ENCODE results near the gene KCNK1. TPM values are rescaled to one million over a fixed set of nuclear protein-coding genes. Genes with fewer than 3 reads are reported as not detected.

The KCNK1 gene
- total and polyA plus RNA-seq, 3 experiments from 2014 or later: 1.1 to 1.4 TPM; not detected in 1

DNA sequence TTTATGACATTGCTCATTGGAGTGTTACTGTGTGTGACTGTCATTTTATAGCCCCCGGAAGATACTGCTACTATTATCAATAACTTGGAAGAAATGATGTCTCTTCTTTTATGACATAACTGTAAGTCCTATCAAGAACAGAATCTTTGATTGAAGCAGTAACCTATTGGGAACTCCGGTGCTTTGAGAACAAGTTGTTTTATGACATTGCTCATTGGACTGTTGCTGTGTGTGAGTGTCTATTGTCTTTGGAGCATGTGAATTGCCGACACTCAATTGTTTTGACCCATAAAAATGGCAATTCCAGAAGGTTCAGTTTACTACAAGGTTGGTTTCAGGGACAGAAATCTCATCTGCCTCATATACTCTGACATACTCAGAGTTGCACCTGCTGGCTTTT is 8.0 kb downstream of the KCNK1 start:
- Histone ChIP-seq H3K4me3 (ENCODE audit: low read length) (no peak overlapping the region), H3K9me3 (ENCODE audit: low read length) (no peaks in the 10 kb centered on the region), H3K27me3 (ENCODE audit: insufficient read depth, low read length, poor library complexity, severe bottlenecking) (no peaks in the 10 kb centered on the region), H3K36me3 (ENCODE audit: insufficient read depth, low read length) (no peaks in the 10 kb centered on the region), H3K4me1 (ENCODE audit: insufficient read depth, low read length) (no peaks in the 10 kb centered on the region), H3K27ac (ENCODE audit: low read depth, low read length) (no peak overlapping the region)
- no peak for DNase-seq
- no peak overlapping the region for H3K27ac Mint-ChIP-seq
- H3K27me3 Mint-ChIP-seq: peaks cover 0 to 45% of the 10 kb centered on the region in 2 donors
- no peaks in the 10 kb centered on the region for H3K9me3 Mint-ChIP-seq
- CTCF ChIA-PET: no interaction called here
- no peak overlapping the region for H3K4me3 Mint-ChIP-seq
- H3K4me1 Mint-ChIP-seq: no peaks in the 10 kb centered on the region
- POLR2A ChIA-PET: no interaction called here
- no peaks in the 10 kb centered on the region for H3K36me3 Mint-ChIP-seq

DNA sequence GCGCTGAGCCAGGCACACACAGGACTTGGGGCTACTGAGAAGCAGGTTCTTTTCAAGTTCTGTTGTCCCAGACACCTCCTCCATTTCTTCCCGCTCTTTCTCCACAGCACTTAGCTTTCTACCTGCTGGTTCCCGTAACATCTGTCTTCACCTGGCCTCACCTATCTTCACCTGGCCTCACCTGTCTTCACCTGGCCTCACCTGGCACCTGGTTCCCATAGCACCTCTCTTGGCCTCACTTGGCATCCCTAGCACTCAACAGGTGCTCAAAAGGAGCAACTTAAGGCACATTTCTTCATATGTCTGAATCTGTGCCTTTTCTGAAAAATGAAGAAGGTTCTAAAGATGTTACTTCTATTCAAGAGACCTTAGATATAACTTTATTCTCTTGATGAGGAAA is 10.4 kb downstream of the KCNK1 start:
- H3K27me3 ChIP-seq (ENCODE audit: insufficient read depth, low read length, poor library complexity, severe bottlenecking): no peaks in the 10 kb centered on the region
- H3K4me3 ChIP-seq (ENCODE audit: low read length): no peak overlapping the region
- ChIA-PET POLR2A (no interaction called here), CTCF (no interaction called here)
- H3K36me3 Mint-ChIP-seq: no peaks in the 10 kb centered on the region
- no peak for DNase-seq
- H3K9me3 ChIP-seq (ENCODE audit: low read length): no peaks in the 10 kb centered on the region
- H3K4me1 Mint-ChIP-seq: no peaks in the 10 kb centered on the region
- H3K9me3 Mint-ChIP-seq: no peaks in the 10 kb centered on the region
- no peaks in the 10 kb centered on the region for H3K36me3 ChIP-seq (ENCODE audit: insufficient read depth, low read length)
- no peak overlapping the region for H3K27ac Mint-ChIP-seq
- H3K27ac ChIP-seq (ENCODE audit: low read depth, low read length): no peak overlapping the region
- no peak overlapping the region for H3K4me3 Mint-ChIP-seq
- H3K4me1 ChIP-seq (ENCODE audit: insufficient read depth, low read length): no peaks in the 10 kb centered on the region
- peaks cover 0 to 30% of the 10 kb centered on the region in 2 donors for H3K27me3 Mint-ChIP-seq

GRCh38 chr1:233625087-233625486 is 11.2 kb downstream of the KCNK1 start:
- no peak overlapping the region for H3K4me3 Mint-ChIP-seq
- peaks cover 0 to 27% of the 10 kb centered on the region in 2 donors for H3K27me3 Mint-ChIP-seq
- POLR2A ChIA-PET: no interaction called here
- H3K4me1 Mint-ChIP-seq: no peaks in the 10 kb centered on the region
- no peaks in the 10 kb centered on the region for H3K9me3 Mint-ChIP-seq
- no peak overlapping the region for H3K27ac ChIP-seq (ENCODE audit: low read depth, low read length)
- no peaks in the 10 kb centered on the region for H3K4me1 ChIP-seq (ENCODE audit: insufficient read depth, low read length)
- H3K36me3 ChIP-seq (ENCODE audit: insufficient read depth, low read length): no peaks in the 10 kb centered on the region
- no peaks in the 10 kb centered on the region for H3K36me3 Mint-ChIP-seq
- no peak for DNase-seq
- no peaks in the 10 kb centered on the region for H3K9me3 ChIP-seq (ENCODE audit: low read length)
- no peak overlapping the region for H3K4me3 ChIP-seq (ENCODE audit: low read length)
- H3K27ac Mint-ChIP-seq: no peak overlapping the region
- no peaks in the 10 kb centered on the region for H3K27me3 ChIP-seq (ENCODE audit: insufficient read depth, low read length, poor library complexity, severe bottlenecking)
- CTCF ChIA-PET: no interaction called here

DNA sequence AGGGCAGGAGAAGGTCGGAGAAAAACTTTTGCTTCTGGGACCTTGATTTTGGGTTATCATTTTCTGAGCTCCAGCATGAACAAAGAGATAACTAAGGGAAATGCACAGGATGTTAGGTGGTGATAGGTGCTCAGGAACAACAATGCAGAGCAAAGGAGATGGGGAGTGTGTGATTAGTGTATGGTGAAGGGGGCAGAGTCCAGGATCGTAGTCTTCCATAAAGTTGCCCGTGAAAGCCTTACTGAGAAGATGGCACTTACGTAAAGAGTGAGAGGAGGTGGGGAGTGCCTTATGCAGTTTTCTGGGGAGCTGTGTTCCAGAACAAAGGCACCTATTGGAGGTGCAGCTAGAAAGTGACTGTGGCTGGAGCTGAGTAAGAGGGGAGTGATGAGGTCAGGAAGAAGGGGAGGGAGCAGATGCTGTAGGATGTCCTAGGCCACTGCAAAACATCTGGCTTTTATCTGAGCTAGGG is 11.6 kb downstream of the KCNK1 start:
- H3K27ac ChIP-seq (ENCODE audit: low read depth, low read length): no peak overlapping the region
- no peaks in the 10 kb centered on the region for H3K27me3 ChIP-seq (ENCODE audit: insufficient read depth, low read length, poor library complexity, severe bottlenecking)
- Mint-ChIP-seq H3K9me3 (no peaks in the 10 kb centered on the region), H3K4me1 (no peaks in the 10 kb centered on the region), H3K36me3 (no peaks in the 10 kb centered on the region), H3K4me3 (no peak overlapping the region), H3K27ac (no peak overlapping the region), H3K27me3 (peaks cover 0 to 27% of the 10 kb centered on the region in 2 donors)
- H3K36me3 ChIP-seq (ENCODE audit: insufficient read depth, low read length): no peaks in the 10 kb centered on the region
- ChIA-PET POLR2A (no interaction called here), CTCF (no interaction called here)
- no peaks in the 10 kb centered on the region for H3K4me1 ChIP-seq (ENCODE audit: insufficient read depth, low read length)
- no peak overlapping the region for H3K4me3 ChIP-seq (ENCODE audit: low read length)
- no peak for DNase-seq
- no peaks in the 10 kb centered on the region for H3K9me3 ChIP-seq (ENCODE audit: low read length)

DNA sequence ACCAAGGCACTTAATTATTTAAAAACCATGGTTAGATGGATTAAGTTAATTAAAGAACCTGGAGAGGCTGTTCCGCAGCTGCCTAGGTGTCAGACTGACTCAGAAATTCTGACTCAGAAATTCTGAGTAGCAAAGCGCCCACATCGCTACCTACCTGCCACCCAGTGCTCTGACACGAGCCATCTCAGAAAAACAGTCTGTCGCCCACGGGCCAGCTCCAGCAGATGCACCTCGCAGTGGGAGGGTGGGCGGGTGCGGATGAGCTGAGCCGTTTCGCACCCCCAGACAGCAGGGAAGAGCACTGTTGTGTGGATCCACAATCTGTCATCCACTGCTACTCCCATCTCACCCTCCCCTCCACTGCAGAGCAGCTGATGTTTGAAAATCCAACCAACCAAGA is 13.5 kb downstream of the KCNK1 start:
- no peaks in the 10 kb centered on the region for H3K36me3 ChIP-seq (ENCODE audit: insufficient read depth, low read length)
- no peak overlapping the region for H3K4me3 ChIP-seq (ENCODE audit: low read length)
- DNase-seq: no peak
- Mint-ChIP-seq H3K4me1 (no peaks in the 10 kb centered on the region), H3K36me3 (no peaks in the 10 kb centered on the region), H3K9me3 (no peaks in the 10 kb centered on the region), H3K27ac (no peak overlapping the region), H3K4me3 (no peak overlapping the region), H3K27me3 (peaks cover 0 to 12% of the 10 kb centered on the region in 2 donors)
- no peaks in the 10 kb centered on the region for H3K9me3 ChIP-seq (ENCODE audit: low read length)
- no peak overlapping the region for H3K27ac ChIP-seq (ENCODE audit: low read depth, low read length)
- ChIA-PET POLR2A (no interaction called here), CTCF (no interaction called here)
- H3K4me1 ChIP-seq (ENCODE audit: insufficient read depth, low read length): no peaks in the 10 kb centered on the region
- no peaks in the 10 kb centered on the region for H3K27me3 ChIP-seq (ENCODE audit: insufficient read depth, low read length, poor library complexity, severe bottlenecking)

GRCh38 chr1:233627823-233628222 is 13.9 kb downstream of the KCNK1 start:
- POLR2A ChIA-PET: no interaction called here
- no peak overlapping the region for H3K27ac Mint-ChIP-seq
- no peak overlapping the region for H3K4me3 Mint-ChIP-seq
- H3K4me3 ChIP-seq (ENCODE audit: low read length): no peak overlapping the region
- no peaks in the 10 kb centered on the region for H3K36me3 Mint-ChIP-seq
- DNase-seq: no peak
- H3K27me3 ChIP-seq (ENCODE audit: insufficient read depth, low read length, poor library complexity, severe bottlenecking): no peaks in the 10 kb centered on the region
- no peaks in the 10 kb centered on the region for H3K4me1 ChIP-seq (ENCODE audit: insufficient read depth, low read length)
- peaks cover 0 to 7% of the 10 kb centered on the region in 2 donors for H3K27me3 Mint-ChIP-seq
- H3K27ac ChIP-seq (ENCODE audit: low read depth, low read length): no peak overlapping the region
- no peaks in the 10 kb centered on the region for H3K4me1 Mint-ChIP-seq
- no peaks in the 10 kb centered on the region for H3K9me3 Mint-ChIP-seq
- CTCF ChIA-PET: no interaction called here
- no peaks in the 10 kb centered on the region for H3K9me3 ChIP-seq (ENCODE audit: low read length)
- no peaks in the 10 kb centered on the region for H3K36me3 ChIP-seq (ENCODE audit: insufficient read depth, low read length)

DNA sequence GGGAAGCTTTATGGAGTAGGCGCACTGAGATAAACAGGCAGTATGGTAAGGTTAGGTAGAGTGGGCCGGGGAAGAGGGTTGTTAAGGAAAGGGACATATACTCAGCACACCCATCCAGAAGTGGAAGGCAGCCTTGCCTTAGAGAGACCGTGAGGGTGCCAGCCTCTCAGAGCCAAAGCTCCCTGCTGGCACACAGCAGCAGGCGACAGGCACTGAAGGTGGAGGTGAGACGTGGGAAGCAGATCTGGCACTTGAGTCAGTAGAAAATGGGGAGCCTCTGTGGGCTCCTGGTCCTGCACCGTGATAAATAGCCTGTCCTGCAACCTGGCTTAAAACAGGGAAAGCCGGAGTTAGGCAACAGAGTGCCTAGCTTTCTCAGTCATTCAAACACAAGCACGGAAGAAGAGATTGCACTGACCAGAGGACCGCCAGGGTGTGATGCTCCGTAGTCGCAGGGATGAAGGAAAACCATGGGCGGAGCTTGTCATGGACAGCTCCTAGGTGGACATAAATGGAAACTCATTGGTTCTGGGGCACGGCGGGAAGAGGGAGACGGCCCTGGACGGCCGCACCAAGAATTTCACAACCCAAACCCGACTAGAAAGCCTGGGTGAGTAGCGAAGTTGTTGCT is 15.5 kb downstream of the KCNK1 start:
- H3K4me3 ChIP-seq (ENCODE audit: low read length): no peak overlapping the region
- ChIA-PET POLR2A (no interaction called here), CTCF (no interaction called here)
- no peaks in the 10 kb centered on the region for H3K27me3 ChIP-seq (ENCODE audit: insufficient read depth, low read length, poor library complexity, severe bottlenecking)
- H3K36me3 Mint-ChIP-seq: no peaks in the 10 kb centered on the region
- no peak overlapping the region for H3K27ac Mint-ChIP-seq
- H3K4me1 Mint-ChIP-seq: no peaks in the 10 kb centered on the region
- peaks cover 0 to 9% of the 10 kb centered on the region in 2 donors for H3K27me3 Mint-ChIP-seq
- no peak for DNase-seq
- H3K9me3 ChIP-seq (ENCODE audit: low read length): no peaks in the 10 kb centered on the region
- no peak overlapping the region for H3K27ac ChIP-seq (ENCODE audit: low read depth, low read length)
- H3K4me1 ChIP-seq (ENCODE audit: insufficient read depth, low read length): no peaks in the 10 kb centered on the region
- no peaks in the 10 kb centered on the region for H3K36me3 ChIP-seq (ENCODE audit: insufficient read depth, low read length)
- H3K9me3 Mint-ChIP-seq: no peaks in the 10 kb centered on the region
- H3K4me3 Mint-ChIP-seq: peak overlapping the region in 1 of 7 donors; percentile 24

GRCh38 chr1:233631810-233632405 is 18.0 kb downstream of the KCNK1 start:
- no peak overlapping the region for H3K27ac Mint-ChIP-seq
- H3K27me3 Mint-ChIP-seq: peaks cover 0 to 22% of the 10 kb centered on the region in 2 donors
- no peaks in the 10 kb centered on the region for H3K27me3 ChIP-seq (ENCODE audit: insufficient read depth, low read length, poor library complexity, severe bottlenecking)
- no peak for DNase-seq
- H3K4me1 Mint-ChIP-seq: no peaks in the 10 kb centered on the region
- H3K36me3 ChIP-seq (ENCODE audit: insufficient read depth, low read length): no peaks in the 10 kb centered on the region
- H3K4me3 Mint-ChIP-seq: no peak overlapping the region
- H3K9me3 Mint-ChIP-seq: peaks cover 0 to 5% (median 3%) of the 10 kb centered on the region in 5 donors
- H3K4me1 ChIP-seq (ENCODE audit: insufficient read depth, low read length): no peaks in the 10 kb centered on the region
- no peak overlapping the region for H3K4me3 ChIP-seq (ENCODE audit: low read length)
- peaks cover 0 to 2% (median 0%) of the 10 kb centered on the region in 3 donors for H3K36me3 Mint-ChIP-seq
- H3K9me3 ChIP-seq (ENCODE audit: low read length): no peaks in the 10 kb centered on the region
- POLR2A ChIA-PET: no interaction called here
- CTCF ChIA-PET: no interaction called here
- H3K27ac ChIP-seq (ENCODE audit: low read depth, low read length): no peak overlapping the region
